ENCODE results near the gene FAM3B.

DNA sequence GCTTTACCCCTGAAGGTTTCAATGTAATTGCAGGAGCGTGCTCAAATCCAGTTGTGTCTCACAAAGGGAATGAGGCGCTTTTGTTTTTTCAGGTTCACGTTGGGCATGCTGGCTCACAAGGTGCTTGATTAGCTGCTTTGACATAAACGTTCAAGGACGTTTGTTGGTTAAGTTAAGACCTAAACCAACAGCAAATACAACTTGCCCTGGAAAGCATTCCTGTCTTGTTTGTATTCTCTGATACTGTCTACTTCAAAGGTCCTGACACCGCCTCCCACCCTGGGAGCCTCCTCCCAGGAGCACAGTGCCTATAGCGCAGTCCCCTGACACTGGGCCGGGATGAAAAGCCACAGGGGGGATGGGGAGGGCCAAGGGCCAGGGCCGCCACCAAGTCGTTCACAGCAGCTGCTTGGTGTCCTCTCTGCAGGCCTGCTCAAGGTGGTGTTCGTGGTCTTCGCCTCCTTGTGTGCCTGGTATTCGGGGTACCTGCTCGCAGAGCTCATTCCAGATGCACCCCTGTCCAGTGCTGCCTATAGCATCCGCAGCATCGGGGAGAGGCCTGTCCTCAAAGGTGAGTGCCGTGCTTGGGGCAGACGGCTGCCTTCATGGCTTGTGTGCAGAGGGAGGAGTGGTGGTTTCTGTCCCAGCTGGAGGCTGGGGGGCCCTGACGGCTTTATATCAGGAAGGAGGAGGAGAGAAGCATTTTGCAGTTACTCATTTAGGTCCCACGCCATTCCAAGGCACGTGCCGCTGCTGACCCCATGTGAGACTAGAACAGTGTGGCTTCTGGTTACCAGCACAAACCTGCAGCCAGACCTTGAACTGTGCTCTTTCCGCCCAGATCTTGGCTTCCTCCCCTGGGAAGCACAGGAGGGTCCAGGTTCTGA, 6.1 kb downstream of the FAM3B start:
- TF ChIP-seq, protein P1, sequence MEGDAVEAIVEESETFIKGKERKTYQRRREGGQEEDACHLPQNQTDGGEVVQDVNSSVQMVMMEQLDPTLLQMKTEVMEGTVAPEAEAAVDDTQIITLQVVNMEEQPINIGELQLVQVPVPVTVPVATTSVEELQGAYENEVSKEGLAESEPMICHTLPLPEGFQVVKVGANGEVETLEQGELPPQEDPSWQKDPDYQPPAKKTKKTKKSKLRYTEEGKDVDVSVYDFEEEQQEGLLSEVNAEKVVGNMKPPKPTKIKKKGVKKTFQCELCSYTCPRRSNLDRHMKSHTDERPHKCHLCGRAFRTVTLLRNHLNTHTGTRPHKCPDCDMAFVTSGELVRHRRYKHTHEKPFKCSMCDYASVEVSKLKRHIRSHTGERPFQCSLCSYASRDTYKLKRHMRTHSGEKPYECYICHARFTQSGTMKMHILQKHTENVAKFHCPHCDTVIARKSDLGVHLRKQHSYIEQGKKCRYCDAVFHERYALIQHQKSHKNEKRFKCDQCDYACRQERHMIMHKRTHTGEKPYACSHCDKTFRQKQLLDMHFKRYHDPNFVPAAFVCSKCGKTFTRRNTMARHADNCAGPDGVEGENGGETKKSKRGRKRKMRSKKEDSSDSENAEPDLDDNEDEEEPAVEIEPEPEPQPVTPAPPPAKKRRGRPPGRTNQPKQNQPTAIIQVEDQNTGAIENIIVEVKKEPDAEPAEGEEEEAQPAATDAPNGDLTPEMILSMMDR (IDR thresholded peaks at IDR 0.05; ENCODE audit: low read depth, low read length) = no peak
- no peak for TF ChIP-seq EZH2phosphoT487 (IDR thresholded peaks at IDR 0.05; ENCODE audit: low read depth)

Data from OCI-LY3 (cell line).